Body of pancreas (tissue), 4 donors: ENCODE results near the gene SORT1.

Source experiments
- POLR2A ChIP-seq, 3 donors: fragments of 450-650 bp; IDR thresholded peaks; one replicate each; pipeline ENCODE4 v1.6.1; 2016; ENCODE audit warnings: antibody characterized with exemption in 3 of 3, mild to moderate bottlenecking in 2 of 3
- TF ChIP-seq, protein P1 (sequence below), 7 experiments: fragments of 450-650 bp in 4 of 7; fragments of 200-600 bp in 3 of 7; sonication (generic) in 3 of 7; IDR thresholded peaks; one replicate each; pipeline ENCODE4 v1.5.1; 2016 to 2019; ENCODE audit warnings: antibody characterized with exemption in 7 of 7

DNA sequence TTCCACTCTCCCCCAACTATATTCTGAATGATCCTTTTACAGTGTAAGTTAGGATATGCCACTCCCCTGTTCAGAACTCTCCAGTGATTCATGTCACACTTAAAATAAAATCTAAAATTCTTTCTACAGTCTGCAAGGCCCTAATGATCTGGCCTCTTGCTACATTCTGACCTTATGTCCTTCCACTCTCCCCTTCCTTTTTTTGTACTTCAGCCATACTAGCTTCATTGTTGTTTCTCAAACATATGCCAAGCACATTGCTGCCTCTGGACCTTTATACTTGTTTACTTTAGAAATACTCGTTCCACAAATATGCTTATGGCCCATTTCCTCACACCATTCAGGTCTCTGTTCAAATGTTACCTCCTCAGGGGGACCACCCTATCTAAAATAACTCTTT lies 43.4 kb upstream of the SORT1 start:
- TF ChIP-seq, protein P1, sequence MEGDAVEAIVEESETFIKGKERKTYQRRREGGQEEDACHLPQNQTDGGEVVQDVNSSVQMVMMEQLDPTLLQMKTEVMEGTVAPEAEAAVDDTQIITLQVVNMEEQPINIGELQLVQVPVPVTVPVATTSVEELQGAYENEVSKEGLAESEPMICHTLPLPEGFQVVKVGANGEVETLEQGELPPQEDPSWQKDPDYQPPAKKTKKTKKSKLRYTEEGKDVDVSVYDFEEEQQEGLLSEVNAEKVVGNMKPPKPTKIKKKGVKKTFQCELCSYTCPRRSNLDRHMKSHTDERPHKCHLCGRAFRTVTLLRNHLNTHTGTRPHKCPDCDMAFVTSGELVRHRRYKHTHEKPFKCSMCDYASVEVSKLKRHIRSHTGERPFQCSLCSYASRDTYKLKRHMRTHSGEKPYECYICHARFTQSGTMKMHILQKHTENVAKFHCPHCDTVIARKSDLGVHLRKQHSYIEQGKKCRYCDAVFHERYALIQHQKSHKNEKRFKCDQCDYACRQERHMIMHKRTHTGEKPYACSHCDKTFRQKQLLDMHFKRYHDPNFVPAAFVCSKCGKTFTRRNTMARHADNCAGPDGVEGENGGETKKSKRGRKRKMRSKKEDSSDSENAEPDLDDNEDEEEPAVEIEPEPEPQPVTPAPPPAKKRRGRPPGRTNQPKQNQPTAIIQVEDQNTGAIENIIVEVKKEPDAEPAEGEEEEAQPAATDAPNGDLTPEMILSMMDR (IDR thresholded peaks at IDR 0.05), result no peak
- no peak for TF ChIP-seq POLR2A (IDR thresholded peaks at IDR 0.05)
